ENCODE measurements around the gene TMEM178B.

DNA sequence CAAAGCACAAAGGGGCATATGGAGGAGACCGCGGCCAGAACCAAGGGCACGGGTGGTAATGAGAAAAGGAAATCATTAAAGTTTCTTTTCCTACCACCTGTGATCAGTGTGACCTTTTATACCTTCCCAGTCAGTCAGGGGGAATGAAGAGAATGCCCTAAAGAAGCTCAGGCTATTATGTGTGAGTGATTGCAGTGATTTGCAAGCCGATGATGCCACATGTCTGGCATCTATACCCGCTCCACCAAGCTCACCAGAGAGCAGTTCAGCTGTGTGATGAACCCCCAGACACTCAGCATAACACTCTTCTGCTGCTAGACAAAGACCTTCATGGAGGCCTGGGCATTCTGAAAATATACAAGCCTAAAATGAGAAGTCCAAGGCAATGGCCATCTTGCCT, 371.1 kb downstream of the TMEM178B start:
- TF ChIP-seq POLR2AphosphoS5 (IDR thresholded peaks at IDR 0.05; ENCODE audit: borderline replicate concordance, low read depth, low read length) = no peak
- TF ChIP-seq EZH2 (IDR thresholded peaks at IDR 0.05) = no peak
- TF ChIP-seq FOXP2 (optimal IDR thresholded peaks at IDR 0.05; ENCODE audit: control extremely low read depth, extremely low read length, insufficient read depth) = no peak
